ENCODE data around the gene CEP85. TPM values are rescaled to one million over a fixed set of nuclear protein-coding genes. Genes with fewer than 3 reads are reported as not detected.

Gene CEP85
- total RNA-seq, 1 experiment from 2014 or later: 38.6 TPM

- H3K4me2 ChIP-seq (ENCODE audit: insufficient read depth, insufficient read length, low read length): no peak overlapping the region
- H3K4ac ChIP-seq (ENCODE audit: low read depth, low read length): no peak overlapping the region
- H4K5ac ChIP-seq (ENCODE audit: insufficient read length, low read depth, low read length): no peak overlapping the region
- H4K20me1 ChIP-seq (ENCODE audit: control insufficient read depth, insufficient read depth, insufficient read length): no peaks in the 10 kb centered on the region
- no peak overlapping the region for H2BK120ac ChIP-seq (ENCODE audit: low read depth, low read length, poor library complexity, severe bottlenecking)
- H3K56ac ChIP-seq (ENCODE audit: insufficient read length, low read depth, low read length): no peak overlapping the region
- no peak overlapping the region for H3K23ac ChIP-seq (ENCODE audit: insufficient read length, low read depth, low read length)
- H3K14ac ChIP-seq (ENCODE audit: insufficient read depth, low read length): no peak overlapping the region
- no peak overlapping the region for H3T11ph ChIP-seq (ENCODE audit: low read length)
- no peak overlapping the region for H2BK12ac ChIP-seq (ENCODE audit: insufficient read length, low read depth, low read length)
- no peak overlapping the region for H3K18ac ChIP-seq (ENCODE audit: insufficient read length, low read depth, low read length)
- H3K79me2 ChIP-seq (ENCODE audit: insufficient read depth, low read length): no peaks in the 10 kb centered on the region
- no peaks in the 10 kb centered on the region for H3K79me1 ChIP-seq (ENCODE audit: insufficient read depth, low read depth, low read length, poor library complexity, severe bottlenecking)
- H2BK20ac ChIP-seq (ENCODE audit: low read depth, low read length, poor library complexity, severe bottlenecking): no peak overlapping the region
- H2BK15ac ChIP-seq (ENCODE audit: low read depth, low read length): no peak overlapping the region
- H2BK5ac ChIP-seq (ENCODE audit: insufficient read length, low read length): no peak overlapping the region
- no peaks in the 10 kb centered on the region for H3K27me3 ChIP-seq (ENCODE audit: insufficient read depth, low read length)
- no peak overlapping the region for H3K27ac ChIP-seq (ENCODE audit: insufficient read length, low read depth, low read length)
- no peak for DNase-seq
- H3K23me2 ChIP-seq (ENCODE audit: insufficient read length, low read depth, low read length, poor library complexity, severe bottlenecking): no peaks in the 10 kb centered on the region
- no peak overlapping the region for H3K27ac Mint-ChIP-seq
- H2AFZ ChIP-seq (ENCODE audit: low read length): no peak overlapping the region
- H3K9ac ChIP-seq (ENCODE audit: extremely low read depth, insufficient read length, low read length): no peak overlapping the region
- H4K91ac ChIP-seq (ENCODE audit: insufficient read length, low read depth, low read length): no peak overlapping the region
- no peak overlapping the region for H3K4me3 Mint-ChIP-seq
- no peak overlapping the region for H2AK5ac ChIP-seq (ENCODE audit: insufficient read length, low read length)
- H4K8ac ChIP-seq (replicated peaks; ENCODE audit: insufficient read length, low read depth, low read length): no peak overlapping the region
- H3K36me3 Mint-ChIP-seq (ENCODE audit: insufficient read depth in 1 of 3, low read depth in 3 of 3): peaks cover 16 to 52% (median 37%) of the 10 kb centered on the region in 3 experiments; a peak in 6 of 7 replicates
- H3K9me3 Mint-ChIP-seq: no peaks in the 10 kb centered on the region
- H3K4me1 Mint-ChIP-seq: peaks cover 10 to 17% of the 10 kb centered on the region in 2 experiments
- TF ChIP-seq CTCF (conservative IDR thresholded peaks at IDR 0.05): no peak
- no peaks in the 10 kb centered on the region for H3K4me1 ChIP-seq (ENCODE audit: insufficient read depth, low read length)
- whole genome bisulfite sequencing (ENCODE audit: extremely low coverage, insufficient read length, low lambda C conversion rate): no CpG with 5 or more reads among the region's 2 CpGs
- H3K9me3 ChIP-seq (ENCODE audit: control insufficient read depth, low read depth, low read length): no peaks in the 10 kb centered on the region
- no peaks in the 10 kb centered on the region for H3K27me3 Mint-ChIP-seq (ENCODE audit: low read depth)
Observed at GRCh38 chr1:26323382-26323781, 89.4 kb downstream of the CEP85 start.
